Loucy (cell line): ENCODE results near the gene ZMYM3.

Source experiments
- EZH2phosphoT487 ChIP-seq: fragments of 200-600 bp; IDR thresholded peaks from 2 replicates; pipeline ENCODE4 v1.6.1; 2018; ENCODE audit warnings: antibody characterized with exemption, mild to moderate bottlenecking, moderate library complexity, borderline replicate concordance
- TF ChIP-seq, protein P1 (sequence below): fragments of 200-600 bp; sonication (generic); conservative IDR thresholded peaks from 2 replicates; pipeline ENCODE4 v1.5.1; 2014; ENCODE audit warnings: mild to moderate bottlenecking, antibody characterized with exemption, low read length

DNA sequence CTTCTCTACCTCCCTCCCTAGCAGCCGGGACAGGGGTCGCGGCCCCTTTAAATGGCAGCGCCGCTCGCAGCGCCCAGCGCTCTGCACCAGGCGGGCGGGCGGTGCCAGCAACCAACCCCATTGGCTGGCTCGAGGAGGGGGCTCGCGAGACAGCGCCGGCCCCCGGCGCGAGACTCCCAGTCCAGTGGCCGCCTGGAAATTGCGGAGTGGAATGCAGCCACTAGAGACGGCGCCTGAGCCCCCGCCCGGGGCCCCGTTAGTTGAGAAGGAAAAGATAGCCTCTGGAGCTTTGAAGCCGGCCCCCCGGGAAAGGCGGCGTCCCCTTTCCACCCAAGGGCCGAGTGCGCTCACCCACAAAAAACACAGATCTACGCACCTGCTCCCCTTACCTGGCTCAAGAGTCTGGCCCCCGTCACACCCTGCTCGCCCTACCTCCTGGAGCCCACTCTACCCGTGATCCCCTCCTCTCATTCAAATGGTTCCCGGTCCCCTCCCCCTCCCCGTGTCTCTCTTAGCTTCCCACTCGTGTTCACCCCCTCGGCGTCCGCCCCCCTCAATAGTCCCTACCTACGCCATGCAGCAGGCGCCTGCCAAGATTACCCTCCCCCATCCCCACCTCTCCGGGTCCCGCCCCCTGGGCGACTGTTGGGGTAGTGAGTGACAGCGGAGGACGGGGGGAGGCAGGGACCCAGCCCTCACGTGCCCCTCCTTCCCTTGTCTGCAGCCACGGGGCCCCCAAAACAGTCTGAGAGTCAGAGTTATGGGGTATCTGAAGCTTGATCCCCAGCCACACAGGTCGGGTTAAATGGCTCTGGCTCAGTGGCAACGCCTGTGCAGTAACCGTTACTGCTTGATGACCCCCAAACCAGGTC, at the start of gene ZMYM3:
- TF ChIP-seq, protein P1, sequence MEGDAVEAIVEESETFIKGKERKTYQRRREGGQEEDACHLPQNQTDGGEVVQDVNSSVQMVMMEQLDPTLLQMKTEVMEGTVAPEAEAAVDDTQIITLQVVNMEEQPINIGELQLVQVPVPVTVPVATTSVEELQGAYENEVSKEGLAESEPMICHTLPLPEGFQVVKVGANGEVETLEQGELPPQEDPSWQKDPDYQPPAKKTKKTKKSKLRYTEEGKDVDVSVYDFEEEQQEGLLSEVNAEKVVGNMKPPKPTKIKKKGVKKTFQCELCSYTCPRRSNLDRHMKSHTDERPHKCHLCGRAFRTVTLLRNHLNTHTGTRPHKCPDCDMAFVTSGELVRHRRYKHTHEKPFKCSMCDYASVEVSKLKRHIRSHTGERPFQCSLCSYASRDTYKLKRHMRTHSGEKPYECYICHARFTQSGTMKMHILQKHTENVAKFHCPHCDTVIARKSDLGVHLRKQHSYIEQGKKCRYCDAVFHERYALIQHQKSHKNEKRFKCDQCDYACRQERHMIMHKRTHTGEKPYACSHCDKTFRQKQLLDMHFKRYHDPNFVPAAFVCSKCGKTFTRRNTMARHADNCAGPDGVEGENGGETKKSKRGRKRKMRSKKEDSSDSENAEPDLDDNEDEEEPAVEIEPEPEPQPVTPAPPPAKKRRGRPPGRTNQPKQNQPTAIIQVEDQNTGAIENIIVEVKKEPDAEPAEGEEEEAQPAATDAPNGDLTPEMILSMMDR: no peak
- TF ChIP-seq EZH2phosphoT487: no peak
